Fibroblast of lung (primary cell): Measurements from ENCODE around the gene FRA10AC1. TPM values are rescaled to one million over a fixed set of nuclear protein-coding genes. Genes with fewer than 3 reads are reported as not detected.

ENCODE experiments used
- DNase-seq, 2 donors: peaks; one replicate each; pipeline versions ENCODE4 v3.0.0 to v3.0.0-alpha.2; 2010; ENCODE audit warnings: low read depth in 2 of 2
- H2AFZ ChIP-seq: 2 replicates; pipeline ENCODE4 v1.5.1; 2012; ENCODE audit warnings: low read length, control low read depth, inconsistent platforms
- H3K27ac ChIP-seq: 2 replicates; pipeline ENCODE4 v1.5.1; 2011; ENCODE audit warnings: low read length, control low read depth; ENCODE audit not compliant: insufficient read depth
- H3K27me3 ChIP-seq: 2 replicates; pipeline ENCODE4 v1.5.1; 2011; ENCODE audit warnings: mild to moderate bottlenecking, low read length; ENCODE audit not compliant: control insufficient read depth, insufficient read depth
- H3K36me3 ChIP-seq: 2 replicates; pipeline ENCODE4 v1.5.1; 2011; ENCODE audit warnings: low read length; ENCODE audit not compliant: control insufficient read depth, insufficient read depth
- H3K4me1 ChIP-seq: 2 replicates; pipeline ENCODE4 v1.5.1; 2011; ENCODE audit warnings: low read length; ENCODE audit not compliant: control insufficient read depth, insufficient read depth; ENCODE audit errors: extremely low read depth
- H3K4me2 ChIP-seq: 2 replicates; pipeline ENCODE4 v1.5.1; 2011; ENCODE audit warnings: low read length, control low read depth; ENCODE audit not compliant: insufficient read depth; ENCODE audit errors: extremely low read depth
- H3K4me3 ChIP-seq, 4 experiments: fragments of 200-600 bp in 1 of 4; sonication (generic) in 1 of 4; replicated peaks in 1 of 4; 2 replicates each; pipeline ENCODE4 v1.5.1; 2011 to 2016; ENCODE audit warnings: low read length in 4 of 4, low read depth in 3 of 4, mild to moderate bottlenecking in 3 of 4, control low read depth in 2 of 4, inconsistent platforms in 1 of 4, mixed read lengths in 1 of 4; ENCODE audit not compliant: insufficient read depth in 1 of 4; ENCODE audit errors: control extremely low read depth in 1 of 4
- H3K79me2 ChIP-seq: 2 replicates; pipeline ENCODE4 v1.5.1; 2012; ENCODE audit warnings: mild to moderate bottlenecking, low read length, inconsistent platforms; ENCODE audit not compliant: control insufficient read depth, insufficient read depth
- H3K9ac ChIP-seq: 2 replicates; pipeline ENCODE4 v1.5.1; 2011; ENCODE audit warnings: mild to moderate bottlenecking, low read length, control low read depth; ENCODE audit not compliant: insufficient read depth
- H3K9me3 ChIP-seq: 2 replicates; pipeline ENCODE4 v1.5.1; 2012; ENCODE audit warnings: low read depth, low read length; ENCODE audit not compliant: control insufficient read depth, insufficient read depth
- H4K20me1 ChIP-seq: 2 replicates; pipeline ENCODE4 v1.5.1; 2011; ENCODE audit warnings: low read length; ENCODE audit not compliant: control insufficient read depth, insufficient read depth; ENCODE audit errors: extremely low read depth
- CTCF ChIP-seq, 2 donors: IDR thresholded peaks in 1 of 2; conservative IDR thresholded peaks in 1 of 2; 1 replicate in 1 of 2; 2 replicates in 1 of 2; pipeline ENCODE4 v1.5.1; 2011 to 2012; ENCODE audit warnings: low read length in 2 of 2, control low read depth in 1 of 2, inconsistent platforms in 1 of 2, low read depth in 1 of 2, mild to moderate bottlenecking in 1 of 2
- EZH2 ChIP-seq: IDR thresholded peaks from 2 replicates; pipeline ENCODE4 v1.5.1; 2012; ENCODE audit warnings: low read length, control low read depth, mild to moderate bottlenecking; ENCODE audit errors: missing control alignments
- polyA plus RNA-seq, 2 donors: library from polyadenylated mRNA; depleted of rRNA in 1 of 2; stranded (reverse) in 1 of 2; unstranded in 1 of 2; fragments of >200 nt; gene quantifications; 2 replicates each; pipeline ENCODE4 v1.2.1, GENCODE V29; 2011 to 2012; ENCODE audit warnings: missing spikeins in 1 of 2
- total RNA-seq: library from RNA; depleted of rRNA; stranded (reverse); fragments of >200 nt; gene quantifications from 2 replicates; pipeline ENCODE4 v1.2.1, GENCODE V29; 2014

Gene FRA10AC1
- total and polyA plus RNA-seq, 2 donors (not counting 1 experiment from before 2014, with no cell fraction given), result 7.1 to 9.4 TPM

GRCh38 chr10:93678805-93679587, 23.4 kb downstream of the FRA10AC1 start:
- Histone ChIP-seq H3K4me1 (no peaks in the 10 kb centered on the region), H4K20me1 (no peaks in the 10 kb centered on the region), H3K9ac (no peak overlapping the region), H3K4me2 (no peak overlapping the region), H3K36me3 (no peaks in the 10 kb centered on the region), H3K9me3 (no peaks in the 10 kb centered on the region), H3K79me2 (no peaks in the 10 kb centered on the region), H3K27ac (no peak overlapping the region), H2AFZ (no peak overlapping the region), H3K27me3 (no peaks in the 10 kb centered on the region), H3K4me3 (no peak overlapping the region)
- no peak for DNase-seq
- TF ChIP-seq EZH2 (no peak), CTCF (conservative IDR thresholded peaks at IDR 0.05 in 1 of 2, IDR thresholded peaks at IDR 0.05 in 1 of 2; ENCODE audit: low read depth in 1 of 2, low read length in 2 of 2) (no peak)

GRCh38 chr10:93678386-93678785, 24.0 kb downstream of the FRA10AC1 start:
- TF ChIP-seq EZH2 (no peak), CTCF (conservative IDR thresholded peaks at IDR 0.05 in 1 of 2, IDR thresholded peaks at IDR 0.05 in 1 of 2; ENCODE audit: low read depth in 1 of 2, low read length in 2 of 2) (no peak)

GRCh38 chr10:93673791-93674190, 28.6 kb downstream of the FRA10AC1 start:
- Histone ChIP-seq H3K27me3 (no peaks in the 10 kb centered on the region), H3K9ac (no peak overlapping the region), H3K9me3 (no peaks in the 10 kb centered on the region), H3K27ac (no peak overlapping the region), H3K4me2 (no peak overlapping the region), H3K36me3 (peaks cover 3% of the 10 kb centered on the region), H4K20me1 (no peaks in the 10 kb centered on the region), H3K4me3 (no peak overlapping the region), H3K4me1 (no peaks in the 10 kb centered on the region), H3K79me2 (no peaks in the 10 kb centered on the region), H2AFZ (no peak overlapping the region)
- DNase-seq, result no peak
- TF ChIP-seq CTCF (conservative IDR thresholded peaks at IDR 0.05 in 1 of 2, IDR thresholded peaks at IDR 0.05 in 1 of 2; ENCODE audit: low read depth in 1 of 2, low read length in 2 of 2) (no peak), EZH2 (no peak)

More at GRCh38 chr10:93678386-93678785, 24.0 kb downstream of the FRA10AC1 start:
- Histone ChIP-seq H2AFZ (no peak overlapping the region), H3K27me3 (no peaks in the 10 kb centered on the region), H3K9ac (no peak overlapping the region), H3K4me3 (no peak overlapping the region), H4K20me1 (no peaks in the 10 kb centered on the region), H3K36me3 (no peaks in the 10 kb centered on the region), H3K79me2 (no peaks in the 10 kb centered on the region), H3K27ac (no peak overlapping the region), H3K9me3 (no peaks in the 10 kb centered on the region), H3K4me2 (no peak overlapping the region), H3K4me1 (no peaks in the 10 kb centered on the region)
- no peak for DNase-seq
